Aortic smooth muscle cell (primary cell): ENCODE results near the gene ZNF391. TPM values are rescaled to one million over a fixed set of nuclear protein-coding genes. Genes with fewer than 3 reads are reported as not detected.

ENCODE experiments used
- total RNA-seq: library from RNA; depleted of rRNA; stranded (reverse); fragments of >200 nt; gene quantifications from 2 replicates; pipeline ENCODE4 v1.2.3, GENCODE V29; 2014

Gene ZNF391
- total RNA-seq, result 0.13 and 0.56 TPM in 2 replicates

DNA sequence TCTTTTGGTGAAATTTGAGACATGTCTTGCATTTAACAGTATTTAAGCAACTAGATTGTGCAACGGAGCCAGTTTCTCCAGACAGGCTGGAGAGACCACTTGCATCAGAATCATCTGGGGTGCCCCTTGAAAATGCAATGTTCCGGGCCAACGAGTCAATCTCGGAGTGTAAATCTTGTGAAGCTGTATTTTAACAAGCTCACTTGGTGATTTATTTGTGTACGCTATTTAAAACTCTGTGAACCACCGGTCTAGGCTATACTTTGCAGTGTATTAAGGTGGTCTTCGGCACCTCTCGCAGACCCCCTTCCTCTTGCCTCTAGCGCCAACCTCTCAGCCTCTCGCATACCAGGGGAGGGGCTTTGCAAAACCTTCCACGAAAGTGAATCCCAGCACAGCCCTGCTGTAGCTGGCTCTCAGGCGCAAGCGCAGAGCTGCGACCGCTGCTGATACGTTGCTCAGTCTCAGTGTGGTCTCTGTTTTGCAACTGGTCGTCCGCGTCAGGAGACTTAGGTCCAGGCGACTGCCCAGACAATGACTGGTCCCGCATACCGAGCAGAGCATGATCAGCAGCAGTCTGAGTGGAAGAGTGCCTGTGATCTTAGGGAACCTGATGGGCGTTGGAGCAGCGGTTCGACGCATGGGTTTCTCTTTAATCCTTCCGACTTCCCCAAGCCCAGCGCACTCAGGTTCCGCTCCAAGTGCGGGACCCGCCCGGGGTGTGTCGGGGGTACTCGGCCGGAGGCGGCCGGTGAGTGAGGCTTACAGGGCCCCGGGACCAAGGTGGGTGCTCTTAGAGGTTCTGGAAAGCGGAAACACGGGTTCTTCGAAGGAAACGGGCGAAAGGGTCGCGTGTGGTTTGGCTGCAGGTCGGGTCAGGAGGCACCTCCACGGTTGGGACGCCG is at the start of gene ZNF391:
Gene ZNF391, plus strand, starts transcription at position 467 of the 905 bp plus-strand sequence. CDS start 11,612 bp downstream, outside the sequence.

Other genes starting within 250 kb of the ZNF391 start
- not detected in 2 replicates for gene PRSS16, start 141.1 kb upstream of the ZNF391 start, total RNA-seq
- not detected in 2 replicates for gene POM121L2, start 76.5 kb upstream of the ZNF391 start, total RNA-seq
- 8.1 and 8.7 TPM in 2 replicates for gene ZNF184, start 84.3 kb downstream of the ZNF391 start, total RNA-seq